Umbilical cord (tissue), 1 donor: ENCODE results near the gene SORL1-AS1.

Source experiments
- DNase-seq: peaks from one replicate; pipeline ENCODE4 v3.0.0-alpha.2; 2015; ENCODE audit warnings: low spot score

SORL1-AS1 gene

GRCh38 chr11:121451986-121452608, 670 bp downstream of the SORL1-AS1 start, which contains the start of gene SORL1:
TSS of gene SORL1 (plus strand) at chr11:121452314. CDS start at chr11:121452332, 18 bp downstream.
- DNase-seq: peak; percentile 77

DNA sequence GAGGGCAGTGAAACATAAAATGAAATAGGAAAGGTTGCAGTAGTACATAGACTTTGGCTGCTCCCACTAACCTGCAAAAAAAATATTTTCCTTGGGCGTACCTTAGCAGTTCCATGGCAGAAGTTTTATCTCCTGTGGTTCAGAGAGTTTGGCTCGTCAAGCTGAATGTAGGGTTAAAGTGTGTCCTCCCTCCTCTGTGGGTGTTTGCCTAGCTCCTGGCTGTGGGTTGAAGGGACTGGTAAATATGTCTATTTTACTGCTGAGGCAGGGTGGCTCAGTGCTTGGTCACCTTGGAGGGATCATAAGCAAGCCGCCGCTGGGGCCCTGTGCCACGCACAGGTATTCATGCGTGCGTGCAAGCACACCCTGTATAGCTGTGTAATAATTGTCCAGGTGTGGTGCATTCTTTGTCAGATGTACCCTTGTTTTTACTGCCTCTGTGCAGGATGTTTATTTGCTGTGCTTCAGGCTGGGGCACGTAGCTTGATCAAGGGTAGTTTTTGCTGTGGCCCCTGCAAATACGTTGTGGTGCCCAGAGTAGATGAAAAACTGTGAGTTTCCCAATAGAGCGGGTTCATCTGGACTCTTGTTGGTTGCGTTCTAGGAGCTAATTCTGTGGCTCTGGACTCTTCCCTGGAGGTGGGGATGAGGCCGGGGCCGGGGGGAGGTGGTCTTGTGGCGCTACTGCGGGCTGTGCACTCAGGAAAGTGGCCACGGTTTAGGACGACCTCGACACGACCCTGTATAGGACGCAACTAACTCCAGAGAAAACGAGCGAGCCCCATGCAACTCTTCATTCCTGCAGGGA, 1.4 kb downstream of the SORL1-AS1 start:
- DNase-seq: no peak

DNA sequence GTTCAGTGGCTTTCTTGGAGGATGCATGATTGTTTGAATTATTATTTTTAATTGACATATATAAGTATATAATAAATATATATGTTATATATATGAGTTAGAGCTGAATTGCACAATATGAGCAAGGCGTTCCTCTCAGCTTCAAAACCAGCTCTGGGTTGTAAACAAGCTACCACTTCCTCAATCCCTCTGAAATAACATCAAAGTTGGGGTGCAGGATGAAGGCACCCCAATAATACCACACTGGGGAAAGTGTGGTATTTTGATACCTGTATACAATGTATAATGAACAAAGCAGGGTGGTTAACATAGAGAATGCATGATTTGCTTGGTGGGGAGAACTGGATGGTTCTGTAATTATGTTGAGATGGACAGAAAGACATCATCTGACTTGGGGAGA, 2.4 kb downstream of the SORL1-AS1 start:
- no peak for DNase-seq

DNA sequence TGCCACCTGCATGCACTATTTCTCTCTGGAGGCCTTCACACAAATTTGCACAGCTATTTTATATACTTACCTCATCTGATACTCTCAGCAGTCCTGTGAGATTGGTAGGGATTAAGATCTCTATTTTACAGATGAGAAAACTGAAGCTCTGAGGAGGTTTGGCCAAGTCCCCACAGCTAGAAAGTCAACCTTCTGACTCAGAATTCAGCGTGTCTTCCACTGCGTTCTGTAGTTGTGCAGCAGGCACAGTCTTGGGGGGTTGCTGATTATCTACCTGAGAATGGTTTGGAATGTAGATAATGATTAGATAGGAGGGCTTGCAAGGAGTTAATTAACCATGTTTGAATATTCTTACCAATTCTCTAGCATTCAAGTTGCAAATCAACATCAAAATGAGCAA, 3.1 kb downstream of the SORL1-AS1 start:
- no peak for DNase-seq

DNA sequence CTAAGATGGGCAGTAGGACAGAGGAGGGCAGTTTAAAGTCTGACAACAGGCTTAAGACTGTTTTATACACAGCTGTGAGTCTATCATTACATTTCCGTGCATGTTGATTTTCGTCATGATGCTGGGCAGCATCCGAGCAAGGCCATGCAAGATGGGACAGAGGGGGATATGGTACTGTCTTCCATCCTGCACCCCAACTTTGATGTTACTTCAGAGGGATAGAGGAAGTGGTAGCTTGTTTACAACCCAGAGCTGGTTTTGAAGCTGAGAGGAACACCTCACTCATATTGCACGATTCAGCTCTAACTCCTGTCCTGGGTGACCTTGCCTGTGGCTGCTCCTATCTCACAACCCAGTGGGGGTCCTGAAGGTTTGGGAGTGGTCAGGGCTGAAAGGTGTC, 3.6 kb downstream of the SORL1-AS1 start:
- no peak for DNase-seq

- no peak for DNase-seq
Observed at GRCh38 chr11:121448431-121448941, 4.3 kb downstream of the SORL1-AS1 start.

DNA sequence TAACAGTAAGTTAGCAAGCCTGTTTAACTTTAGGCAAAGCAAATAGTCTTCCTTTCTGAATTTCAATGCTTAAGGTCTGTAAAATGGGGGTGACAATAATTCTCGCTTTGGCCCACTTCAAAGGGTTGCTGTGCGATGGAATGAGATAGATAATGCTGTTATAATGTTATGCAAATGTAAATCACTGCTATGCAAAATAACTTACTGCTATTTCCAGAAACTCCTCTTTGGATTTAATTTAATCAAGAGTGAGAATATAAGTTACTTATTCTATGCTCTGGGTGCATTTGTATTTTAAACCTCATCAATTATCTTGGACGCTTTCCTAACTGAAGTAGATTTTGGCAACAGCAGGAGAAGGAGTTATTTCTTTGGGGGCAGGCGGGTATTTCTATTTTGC, 4.8 kb downstream of the SORL1-AS1 start:
- no peak for DNase-seq

GRCh38 chr11:121446752-121447156, 6.0 kb downstream of the SORL1-AS1 start:
- peak; percentile 66 for DNase-seq

- no peak for DNase-seq
Observed at GRCh38 chr11:121445071-121445768, 7.5 kb downstream of the SORL1-AS1 start.

DNA sequence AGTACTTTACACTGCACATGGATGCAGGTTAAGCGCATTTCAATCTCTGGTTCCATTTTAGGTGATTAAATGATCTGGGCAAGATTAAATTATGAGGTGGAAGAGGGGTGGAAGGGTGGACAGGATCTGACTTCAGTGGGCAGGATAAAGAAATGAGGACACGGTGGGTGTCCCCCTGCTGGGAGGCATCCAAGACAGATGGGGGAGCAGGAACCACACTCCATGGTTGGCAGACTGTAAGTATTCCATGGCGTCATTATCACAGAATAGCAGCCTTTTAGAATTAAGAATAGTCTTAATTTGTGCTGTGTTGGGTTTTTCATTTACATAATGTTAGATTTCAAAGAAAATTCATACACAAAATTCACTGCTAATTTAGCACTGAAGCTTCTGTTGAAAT, 8.2 kb downstream of the SORL1-AS1 start:
- no peak for DNase-seq

DNA sequence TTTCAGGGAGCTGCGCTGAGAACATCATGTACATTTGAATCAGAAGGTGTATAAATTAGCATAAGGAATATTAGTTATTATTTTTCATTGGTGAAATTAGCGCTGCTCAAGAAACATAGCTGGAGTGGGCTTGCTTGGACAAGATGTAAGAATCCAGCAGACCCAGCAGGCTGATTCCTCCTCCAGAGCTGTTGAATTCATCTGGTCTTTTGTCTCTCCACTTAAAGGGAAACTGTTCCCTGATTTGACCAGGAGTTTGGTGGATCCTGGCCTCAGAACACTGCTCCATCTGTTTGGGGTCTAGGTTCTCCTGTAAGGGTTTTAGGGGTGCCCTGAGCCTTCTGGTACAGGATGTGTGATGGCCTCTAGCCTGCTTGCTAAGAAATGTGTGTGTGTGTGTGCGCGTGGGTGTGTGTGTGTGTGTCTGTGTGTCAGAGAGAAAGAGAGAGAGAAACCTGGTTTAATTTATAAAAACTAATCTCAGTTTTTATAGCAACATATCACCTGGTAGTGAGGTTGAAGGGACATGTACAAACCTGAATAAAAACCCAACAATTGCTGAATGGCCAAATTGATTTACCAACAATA, 9.0 kb downstream of the SORL1-AS1 start:
- no peak for DNase-seq

DNA sequence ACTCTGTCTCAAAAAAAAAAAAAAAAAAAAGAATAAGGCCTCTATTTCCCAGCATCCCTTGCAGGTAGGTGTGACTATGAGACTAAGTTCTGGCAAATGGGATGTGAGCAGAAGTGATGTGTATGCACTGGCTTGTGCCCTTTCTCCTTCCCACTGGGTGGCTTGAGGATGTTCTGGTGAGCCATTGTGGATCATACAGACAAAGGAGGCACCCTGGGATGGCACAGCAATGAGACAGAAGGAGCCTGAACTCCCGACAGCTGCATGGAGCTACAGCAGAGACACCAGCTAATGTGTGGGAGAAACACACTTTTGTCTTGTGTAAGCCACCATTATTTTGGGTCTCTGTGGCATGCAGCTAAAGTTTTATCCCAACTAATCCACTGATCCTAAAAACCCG, 11.2 kb downstream of the SORL1-AS1 start:
- no peak for DNase-seq

GRCh38 chr11:121439759-121440158, 13.0 kb downstream of the SORL1-AS1 start:
- no peak for DNase-seq

GRCh38 chr11:121439337-121439736, 13.4 kb downstream of the SORL1-AS1 start:
- no peak for DNase-seq

DNA sequence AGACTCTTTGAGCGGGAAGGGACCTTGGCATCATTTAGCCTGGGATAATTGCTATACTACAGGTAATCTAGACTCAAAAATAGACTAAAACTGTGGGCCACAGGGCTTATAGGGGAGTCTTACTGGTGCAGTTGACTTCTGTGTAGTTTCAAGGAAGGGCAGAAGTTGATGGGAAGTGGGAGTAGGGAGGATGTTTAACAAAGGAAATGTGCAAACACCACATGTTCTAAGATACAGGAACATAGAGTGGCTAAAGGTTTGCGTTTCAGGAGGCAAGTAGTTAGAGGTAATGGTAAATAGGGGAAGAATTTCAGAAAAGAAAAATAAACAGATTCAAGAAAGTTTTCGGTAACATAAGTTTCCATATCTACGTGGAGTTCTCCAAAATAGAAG, 15.1 kb downstream of the SORL1-AS1 start:
- no peak for DNase-seq

GRCh38 chr11:121437018-121437685, 15.6 kb downstream of the SORL1-AS1 start:
- DNase-seq: no peak

DNA sequence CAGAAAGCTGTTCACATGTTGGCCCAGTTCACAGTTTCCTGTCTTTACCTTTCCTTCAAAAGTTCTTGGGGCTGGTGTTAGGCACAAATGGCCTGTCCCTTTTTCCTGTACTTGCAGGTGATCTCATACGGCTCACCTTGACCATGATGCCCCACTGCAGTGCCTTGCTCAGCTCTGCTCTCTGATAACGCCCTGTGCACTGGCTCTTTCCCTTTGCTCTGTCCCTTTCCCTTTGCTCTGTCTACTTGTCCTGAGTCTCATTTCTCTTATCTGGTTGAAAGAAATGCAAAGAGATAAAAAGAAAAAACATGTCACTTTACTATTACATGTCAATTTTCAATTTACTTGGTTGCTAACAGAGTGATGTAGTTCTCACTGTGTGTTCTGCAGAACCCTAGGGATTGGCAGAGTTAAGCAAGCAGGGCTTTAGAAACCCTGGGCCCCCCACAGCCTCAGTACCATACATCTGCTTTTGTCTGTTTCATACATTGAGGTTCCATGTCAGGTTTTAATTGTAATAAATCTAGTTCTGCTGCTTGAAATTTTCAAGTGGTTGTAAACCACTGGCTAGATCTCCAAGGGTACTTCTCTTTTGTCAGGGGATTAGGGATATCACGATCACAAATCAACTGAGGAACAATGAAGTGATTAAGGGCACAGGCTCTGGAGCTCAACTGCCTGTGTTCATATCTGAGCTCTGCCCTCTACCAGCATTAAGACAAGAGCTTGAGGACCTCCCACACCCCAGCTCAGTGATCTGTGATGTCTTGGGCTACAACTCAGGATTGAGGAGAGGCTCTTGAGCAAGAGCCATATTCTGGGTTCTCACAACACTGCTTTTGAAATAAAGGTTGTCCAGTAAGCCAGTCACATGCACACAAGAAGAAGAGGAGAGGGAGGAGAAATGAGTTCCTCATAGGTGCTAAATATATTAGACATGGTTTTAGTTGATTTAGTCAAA, 16.9 kb downstream of the SORL1-AS1 start:
- no peak for DNase-seq

- no peak for DNase-seq
Observed at GRCh38 chr11:121435132-121435531, 17.6 kb downstream of the SORL1-AS1 start.

GRCh38 chr11:121431820-121432526, 20.8 kb downstream of the SORL1-AS1 start:
- DNase-seq: no peak

GRCh38 chr11:121429556-121429955, 23.2 kb downstream of the SORL1-AS1 start:
- DNase-seq: no peak
